CD4-positive, alpha-beta T cell (primary cell): ENCODE measurements around the gene PAX3. TPM values are rescaled to one million over a fixed set of nuclear protein-coding genes. Genes with fewer than 3 reads are reported as not detected.

Source experiments
- ATAC-seq: fragments of 200-7000 bp; cut with Tn5 transposase; one replicate; pipeline ENCODE4 v1.10.0; 2022; ENCODE audit warnings: mild to moderate bottlenecking; ENCODE audit not compliant: poor library complexity
- CTCF ChIA-PET: fragments of 350-600 bp; sonication (Branson Sonifier 250); formaldehyde crosslinking; loops from one replicate; lab custom pipeline; 2021; ENCODE audit warnings: antibody characterized with exemption, inconsistent platforms; lab: Charles Lee
- POLR2A ChIA-PET: fragments of 350-600 bp; sonication (Branson Sonifier 250); formaldehyde crosslinking; loops from one replicate; lab custom pipeline; 2021; ENCODE audit warnings: antibody characterized with exemption, inconsistent platforms; lab: Charles Lee
- DNase-seq, 14 experiments: peaks; one replicate each; pipeline ENCODE4 v3.0.0-alpha.2; 2013 to 2020; ENCODE audit warnings: mixed read lengths in 2 of 14
- H3K27ac ChIP-seq, 2 donors: one replicate each; pipeline versions ENCODE4 v1.5.1 to v1.7.0; 2013; ENCODE audit warnings: low read length in 2 of 2, low read depth in 1 of 2, mild to moderate bottlenecking in 1 of 2
- H3K27me3 ChIP-seq, 2 experiments: 1 replicate in 1 of 2; 2 replicates in 1 of 2; pipeline versions ENCODE4 v1.6.1 to v1.7.0; 2013; ENCODE audit warnings: low read length in 2 of 2, control low read depth in 1 of 2, mild to moderate bottlenecking in 1 of 2, moderate library complexity in 1 of 2; ENCODE audit not compliant: insufficient read depth in 2 of 2, control insufficient read depth in 1 of 2
- H3K36me3 ChIP-seq: one replicate; pipeline ENCODE4 v1.6.1; 2013; ENCODE audit warnings: low read length, control low read depth; ENCODE audit not compliant: insufficient read depth
- H3K4me1 ChIP-seq: one replicate; pipeline ENCODE4 v1.6.1; 2013; ENCODE audit warnings: low read length, control low read depth; ENCODE audit not compliant: insufficient read depth
- H3K4me3 ChIP-seq: one replicate; pipeline ENCODE4 v1.5.1; 2013; ENCODE audit warnings: mild to moderate bottlenecking, low read length, moderate library complexity
- H3K9me3 ChIP-seq, 2 experiments: 1 replicate in 1 of 2; 2 replicates in 1 of 2; pipeline versions ENCODE4 v1.6.1 to v1.7.0; 2013; ENCODE audit warnings: low read length in 2 of 2, mild to moderate bottlenecking in 2 of 2, control low read depth in 1 of 2, moderate library complexity in 1 of 2; ENCODE audit not compliant: control insufficient read depth in 1 of 2, insufficient read depth in 1 of 2
- H3K27ac Mint-ChIP-seq: one replicate; pipeline ENCODE4 v1.8.0; 2020; ENCODE audit warnings: mixed read lengths
- H3K27me3 Mint-ChIP-seq: one replicate; pipeline ENCODE4 v1.8.0; 2021; ENCODE audit warnings: mixed read lengths
- H3K36me3 Mint-ChIP-seq: one replicate; pipeline ENCODE4 v1.8.0; 2021; ENCODE audit warnings: low read depth, mixed read lengths
- H3K4me1 Mint-ChIP-seq: one replicate; pipeline ENCODE4 v1.8.0; 2021; ENCODE audit warnings: low read depth, mixed read lengths
- H3K4me3 Mint-ChIP-seq: one replicate; pipeline ENCODE4 v1.8.0; 2020; ENCODE audit warnings: mild to moderate bottlenecking, mixed read lengths
- H3K9me3 Mint-ChIP-seq: one replicate; pipeline ENCODE4 v1.8.0; 2020; ENCODE audit warnings: mixed read lengths
- intact Hi-C, 2 experiments: fragments of 100-400 bp; cut with DNase I in 1 of 2; cut with micrococcal nuclease in 1 of 2; formaldehyde crosslinking; loops; one replicate each; pipeline versions ENCODE4 v1.15.1 to v1.9.0; 2023 to 2025; cut with DNase I, micrococcal nuclease
- total RNA-seq, 174 experiments: library from RNA in 2 of 174; stranded (reverse) in 2 of 174; gene quantifications; one replicate each; pipeline ENCODE4 v1.2.3 and lab custom pipeline; 2021 to 2026
- TF ChIP-seq, protein P1 (sequence below): fragments of 200-600 bp; IDR thresholded peaks from one replicate; pipeline ENCODE4 v1.8.0; 2022; ENCODE audit warnings: antibody characterized with exemption, mild to moderate bottlenecking

The PAX3 gene
- total RNA-seq, 2 experiments from 2014 or later = not detected

DNA sequence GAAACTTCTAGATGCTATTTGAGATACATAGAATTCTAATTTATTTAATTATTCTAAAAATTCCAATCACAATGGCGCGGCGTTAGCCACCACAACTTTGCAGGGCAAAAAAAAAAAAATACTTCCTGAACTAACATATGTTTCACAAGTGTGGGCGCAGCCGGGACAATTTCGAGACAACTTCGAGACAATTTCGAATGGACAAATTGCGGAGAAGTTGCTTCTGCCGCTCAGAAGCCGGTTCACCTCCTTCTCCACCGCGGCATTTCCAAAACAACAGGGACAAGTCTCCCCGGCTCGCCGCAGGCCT, 842 bp downstream of the PAX3 start:
- H3K4me1 ChIP-seq = peaks cover 57% of the 10 kb centered on the region
- H3K36me3 ChIP-seq = no peaks in the 10 kb centered on the region
- POLR2A ChIA-PET = no interaction called here
- Mint-ChIP-seq H3K36me3 (no peaks in the 10 kb centered on the region), H3K4me1 (peaks cover 44% of the 10 kb centered on the region), H3K27ac (no peak overlapping the region), H3K9me3 (no peaks in the 10 kb centered on the region), H3K4me3 (peak overlapping the region; percentile 25), H3K27me3 (peaks cover 93% of the 10 kb centered on the region)
- peaks cover 6 to 81% of the 10 kb centered on the region in 2 experiments for H3K9me3 ChIP-seq
- TF ChIP-seq, protein P1, sequence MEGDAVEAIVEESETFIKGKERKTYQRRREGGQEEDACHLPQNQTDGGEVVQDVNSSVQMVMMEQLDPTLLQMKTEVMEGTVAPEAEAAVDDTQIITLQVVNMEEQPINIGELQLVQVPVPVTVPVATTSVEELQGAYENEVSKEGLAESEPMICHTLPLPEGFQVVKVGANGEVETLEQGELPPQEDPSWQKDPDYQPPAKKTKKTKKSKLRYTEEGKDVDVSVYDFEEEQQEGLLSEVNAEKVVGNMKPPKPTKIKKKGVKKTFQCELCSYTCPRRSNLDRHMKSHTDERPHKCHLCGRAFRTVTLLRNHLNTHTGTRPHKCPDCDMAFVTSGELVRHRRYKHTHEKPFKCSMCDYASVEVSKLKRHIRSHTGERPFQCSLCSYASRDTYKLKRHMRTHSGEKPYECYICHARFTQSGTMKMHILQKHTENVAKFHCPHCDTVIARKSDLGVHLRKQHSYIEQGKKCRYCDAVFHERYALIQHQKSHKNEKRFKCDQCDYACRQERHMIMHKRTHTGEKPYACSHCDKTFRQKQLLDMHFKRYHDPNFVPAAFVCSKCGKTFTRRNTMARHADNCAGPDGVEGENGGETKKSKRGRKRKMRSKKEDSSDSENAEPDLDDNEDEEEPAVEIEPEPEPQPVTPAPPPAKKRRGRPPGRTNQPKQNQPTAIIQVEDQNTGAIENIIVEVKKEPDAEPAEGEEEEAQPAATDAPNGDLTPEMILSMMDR = no peak
- intact Hi-C loops = no loop called here
- ATAC-seq (no peak), DNase-seq (no peak)
- peaks cover 95 to 97% of the 10 kb centered on the region in 2 experiments for H3K27me3 ChIP-seq
- no peak overlapping the region for H3K4me3 ChIP-seq
- CTCF ChIA-PET = no interaction called here
- H3K27ac ChIP-seq = no peak overlapping the region

DNA sequence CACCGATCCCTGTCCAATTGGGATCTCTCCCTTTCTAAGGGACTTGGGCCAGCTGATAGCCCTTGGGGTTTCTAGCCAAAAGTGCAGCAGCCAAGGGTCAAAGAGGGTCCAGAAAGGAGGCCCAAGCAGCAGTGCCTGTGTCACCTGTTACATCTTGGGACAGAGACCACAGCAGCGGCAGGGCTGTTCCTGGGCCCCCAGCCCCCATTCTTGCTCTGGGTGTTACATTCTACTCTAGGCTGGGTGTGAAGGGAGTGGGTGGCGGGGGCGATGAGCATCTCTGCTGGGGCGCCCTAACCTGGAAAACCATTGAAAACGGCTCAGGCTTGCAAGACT, 1.2 kb downstream of the PAX3 start:
- TF ChIP-seq, protein P1 = no peak
- no peak overlapping the region for H3K27ac Mint-ChIP-seq
- CTCF ChIA-PET = no interaction called here
- Histone ChIP-seq H3K9me3 (peaks cover 6 to 80% of the 10 kb centered on the region in 2 experiments), H3K4me1 (peaks cover 56% of the 10 kb centered on the region), H3K27me3 (peaks cover 95 to 97% of the 10 kb centered on the region in 2 experiments), H3K27ac (no peak overlapping the region), H3K4me3 (no peak overlapping the region), H3K36me3 (no peaks in the 10 kb centered on the region)
- H3K9me3 Mint-ChIP-seq = no peaks in the 10 kb centered on the region
- ATAC-seq = no peak
- H3K4me1 Mint-ChIP-seq = peaks cover 40% of the 10 kb centered on the region
- intact Hi-C loops = no loop called here
- H3K4me3 Mint-ChIP-seq = no peak overlapping the region
- no peak for DNase-seq
- POLR2A ChIA-PET = no interaction called here
- H3K36me3 Mint-ChIP-seq = no peaks in the 10 kb centered on the region
- peaks cover 93% of the 10 kb centered on the region for H3K27me3 Mint-ChIP-seq

DNA sequence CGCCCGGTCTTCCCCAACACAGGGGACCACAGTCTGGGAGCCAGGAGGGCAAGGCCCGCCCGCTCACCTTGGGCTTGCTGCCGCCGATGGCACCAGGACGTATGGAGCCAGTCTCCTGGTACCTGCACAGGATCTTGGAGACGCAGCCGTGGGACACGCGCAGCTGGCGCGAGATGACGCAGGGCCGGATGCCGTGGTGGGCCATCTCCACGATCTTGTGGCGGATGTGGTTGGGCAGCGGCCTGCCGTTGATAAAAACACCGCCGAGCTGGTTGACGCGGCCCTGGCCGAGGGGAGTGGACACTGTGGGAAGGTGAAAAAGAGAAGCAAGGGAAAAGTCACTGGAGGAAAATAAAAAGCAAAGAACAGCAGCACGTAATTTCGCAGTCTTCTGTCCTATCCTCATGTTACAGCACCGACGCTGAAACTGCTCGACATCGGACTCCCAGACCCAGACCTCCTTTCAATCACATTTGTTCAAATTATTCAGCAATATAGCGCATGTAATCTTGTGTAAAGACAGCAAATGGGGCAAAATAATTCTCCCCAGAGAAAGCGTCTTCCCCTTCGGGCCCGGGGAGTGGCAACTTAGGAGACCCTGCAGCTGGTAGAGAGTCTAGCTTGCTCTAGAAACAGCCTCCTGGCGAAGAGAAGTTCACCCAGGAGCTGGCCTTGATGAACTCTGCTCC, 1.7 kb downstream of the PAX3 start:
- CTCF ChIA-PET = no interaction called here
- Mint-ChIP-seq H3K27me3 (peaks cover 93% of the 10 kb centered on the region), H3K36me3 (no peaks in the 10 kb centered on the region), H3K9me3 (no peaks in the 10 kb centered on the region), H3K4me1 (peaks cover 35% of the 10 kb centered on the region), H3K4me3 (no peak overlapping the region), H3K27ac (no peak overlapping the region)
- Histone ChIP-seq H3K4me3 (no peak overlapping the region), H3K27ac (no peak overlapping the region), H3K36me3 (no peaks in the 10 kb centered on the region), H3K9me3 (peaks cover 6 to 75% of the 10 kb centered on the region in 2 experiments), H3K27me3 (peaks cover 95 to 97% of the 10 kb centered on the region in 2 experiments), H3K4me1 (peaks cover 51% of the 10 kb centered on the region)
- TF ChIP-seq, protein P1 = no peak
- intact Hi-C loops = no loop called here
- ATAC-seq = no peak
- POLR2A ChIA-PET = no interaction called here
- peak in 2 of 14 experiments; percentile 19 to 22 for DNase-seq
